Measurements from ENCODE around the gene TMEM151A. TPM values are rescaled to one million over a fixed set of nuclear protein-coding genes. Genes with fewer than 3 reads are reported as not detected.

Gene TMEM151A
- total and polyA plus RNA-seq, 2 of the 4 experiments (the other 2 are of a cell fraction) = 0.03 TPM; not detected in 1

DNA sequence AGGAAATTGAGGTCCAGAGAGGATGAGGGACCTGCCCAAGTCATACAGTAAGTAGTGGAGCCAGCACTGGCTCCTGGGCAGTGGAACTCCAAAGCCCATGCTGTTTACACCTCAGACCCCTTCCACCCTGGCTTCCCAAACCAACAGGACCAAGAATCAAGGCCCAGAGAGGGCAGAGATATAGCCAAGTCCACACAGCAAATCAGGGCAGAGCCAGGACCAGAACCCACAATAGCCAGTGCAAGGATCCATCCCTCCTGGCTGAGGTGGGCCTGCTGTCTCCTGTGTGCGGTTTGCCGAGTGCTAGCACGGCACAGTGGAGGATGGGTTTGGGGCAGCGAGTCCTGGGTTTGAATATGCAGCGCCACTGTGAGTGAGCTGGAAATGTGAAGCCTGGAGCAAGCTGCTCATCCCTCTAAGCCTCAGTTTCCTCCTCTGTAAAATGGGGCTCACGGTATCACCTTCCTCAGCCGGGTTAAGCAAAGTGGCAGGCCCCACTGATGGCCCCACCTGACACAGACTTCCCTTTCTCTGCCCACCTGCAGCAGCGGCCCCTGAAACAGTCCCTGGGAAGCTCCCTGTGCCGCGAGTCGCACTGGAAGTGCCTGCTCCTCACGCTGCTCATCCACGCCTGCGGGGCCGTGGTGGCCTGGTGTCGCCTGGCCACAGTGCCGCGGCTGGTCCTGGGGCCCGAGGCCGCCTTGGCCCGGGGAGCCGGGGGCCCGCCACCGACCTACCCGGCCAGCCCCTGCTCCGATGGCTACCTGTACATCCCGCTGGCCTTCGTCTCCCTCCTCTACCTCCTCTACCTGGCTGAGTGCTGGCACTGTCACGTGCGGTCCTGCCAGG is 2.3 kb downstream of the TMEM151A start:
- ChIA-PET POLR2A (ENCODE audit: unreplicated experiment) (no interaction called here), CTCF (no interaction called here)
- no peak overlapping the region for H2AK9ac ChIP-seq (replicated peaks; ENCODE audit: low read depth, low read length, poor library complexity)
- H3K9me1 ChIP-seq (ENCODE audit: insufficient read depth, low read length) = peaks cover 7% of the 10 kb centered on the region; the same call in 1 of the 2 replicates
- no peak overlapping the region for H4K8ac ChIP-seq (ENCODE audit: low read depth in 2 of 2, low read length in 2 of 2)
- H2AK5ac ChIP-seq (ENCODE audit: low read depth, low read length) = no peak overlapping the region
- in situ Hi-C loops (cut with MboI; ENCODE audit: low sequenced_read_pairs) = no loop called here
- H3K9me3 ChIP-seq (ENCODE audit: control insufficient read depth, insufficient read depth, low read length) = no peaks in the 10 kb centered on the region
- no peak overlapping the region for H4K91ac ChIP-seq (ENCODE audit: insufficient read depth, low read depth, low read length)
- H4K5ac ChIP-seq (ENCODE audit: low read depth, low read length) = no peak overlapping the region
- DNase-seq = no peak
- no peak overlapping the region for H3K4ac ChIP-seq (ENCODE audit: low read depth, low read length)
- no peak overlapping the region for H2BK15ac ChIP-seq (ENCODE audit: low read depth, low read length)
- peaks cover 53% of the 10 kb centered on the region for H3K27me3 ChIP-seq (ENCODE audit: control insufficient read depth, insufficient read depth, low read length)
- no peak overlapping the region for H2BK120ac ChIP-seq (ENCODE audit: low read depth, low read length)
- no peak overlapping the region for H3K4me3 ChIP-seq (ENCODE audit: insufficient read depth, low read depth, low read length)
- H3K9ac ChIP-seq (ENCODE audit: low read depth, low read length) = no peak overlapping the region
- 82% methylated on average over 12 of the region's 30 CpGs; no CpG with 5 or more reads in 1 of the 2 experiments for WGBS, 2 experiments (ENCODE audit: extremely low coverage in 2 of 2, insufficient read length in 1 of 2)
- no peaks in the 10 kb centered on the region for H3K36me3 ChIP-seq (ENCODE audit: control insufficient read depth, insufficient read depth, low read length)
- dilution Hi-C loops (cut with HindIII; ENCODE audit: low sequenced_read_pairs, unreplicated experiment) = no loop called here
- H2BK5ac ChIP-seq (ENCODE audit: low read depth, low read length, poor library complexity, severe bottlenecking) = no peak overlapping the region
- H3K56ac ChIP-seq (ENCODE audit: extremely low read depth, insufficient read depth, low read length) = no peak overlapping the region
- H2AFZ ChIP-seq (replicated peaks; ENCODE audit: low read length, poor library complexity) = no peak overlapping the region
- H2BK20ac ChIP-seq (ENCODE audit: low read depth, low read length) = no peak overlapping the region
- H3K14ac ChIP-seq (replicated peaks; ENCODE audit: low read depth, low read length) = no peak overlapping the region
- H3K27ac ChIP-seq (ENCODE audit: insufficient read depth, low read length) = no peak overlapping the region
- no peak overlapping the region for H3K23ac ChIP-seq (ENCODE audit: low read depth, low read length)
- BruUV-seq (replicated peaks) = no TSS peak
- peaks cover 4% of the 10 kb centered on the region; the same call in 1 of the 2 replicates for H3K4me1 ChIP-seq (ENCODE audit: control insufficient read depth, insufficient read depth, low read length)
- H4K20me1 ChIP-seq (ENCODE audit: insufficient read depth, low read length) = no peaks in the 10 kb centered on the region
- no peak overlapping the region for H3K18ac ChIP-seq (ENCODE audit: low read depth, low read length)
- H3K4me2 ChIP-seq (ENCODE audit: low read depth, low read length) = no peak overlapping the region
- no peaks in the 10 kb centered on the region for H3K79me1 ChIP-seq (ENCODE audit: low read depth in 1 of 2, low read length in 2 of 2)
- ATAC-seq (ENCODE audit: low read depth) = no peak
- intact Hi-C loops (cut with micrococcal nuclease) = no loop called here
- TF ChIP-seq MAFK (IDR thresholded peaks at IDR 0.05; ENCODE audit: low read depth, low read length) (no peak), CEBPB (IDR thresholded peaks at IDR 0.05; ENCODE audit: low read depth, low read length) (no peak), POLR2A (IDR thresholded peaks at IDR 0.05; ENCODE audit: low read depth, low read length) (no peak), RFX5 (IDR thresholded peaks at IDR 0.05; ENCODE audit: low read depth, low read length) (no peak), NFE2L2 (IDR thresholded peaks at IDR 0.05; ENCODE audit: low read depth, low read length) (no peak), MXI1 (IDR thresholded peaks at IDR 0.05; ENCODE audit: borderline replicate concordance, low read depth, low read length) (no peak), CHD1 (IDR thresholded peaks at IDR 0.05; ENCODE audit: low read depth, low read length) (no peak), FOS (IDR thresholded peaks at IDR 0.05; ENCODE audit: low read depth, low read length) (no peak), RAD21 (IDR thresholded peaks at IDR 0.05; ENCODE audit: low read length) (no peak), BHLHE40 (IDR thresholded peaks at IDR 0.05; ENCODE audit: low read depth, low read length) (no peak), RCOR1 (IDR thresholded peaks at IDR 0.05; ENCODE audit: insufficient replicate concordance, low read length) (no peak), SMC3 (IDR thresholded peaks at IDR 0.05; ENCODE audit: low read depth, low read length) (no peak)
- TF ChIP-seq, protein P1, sequence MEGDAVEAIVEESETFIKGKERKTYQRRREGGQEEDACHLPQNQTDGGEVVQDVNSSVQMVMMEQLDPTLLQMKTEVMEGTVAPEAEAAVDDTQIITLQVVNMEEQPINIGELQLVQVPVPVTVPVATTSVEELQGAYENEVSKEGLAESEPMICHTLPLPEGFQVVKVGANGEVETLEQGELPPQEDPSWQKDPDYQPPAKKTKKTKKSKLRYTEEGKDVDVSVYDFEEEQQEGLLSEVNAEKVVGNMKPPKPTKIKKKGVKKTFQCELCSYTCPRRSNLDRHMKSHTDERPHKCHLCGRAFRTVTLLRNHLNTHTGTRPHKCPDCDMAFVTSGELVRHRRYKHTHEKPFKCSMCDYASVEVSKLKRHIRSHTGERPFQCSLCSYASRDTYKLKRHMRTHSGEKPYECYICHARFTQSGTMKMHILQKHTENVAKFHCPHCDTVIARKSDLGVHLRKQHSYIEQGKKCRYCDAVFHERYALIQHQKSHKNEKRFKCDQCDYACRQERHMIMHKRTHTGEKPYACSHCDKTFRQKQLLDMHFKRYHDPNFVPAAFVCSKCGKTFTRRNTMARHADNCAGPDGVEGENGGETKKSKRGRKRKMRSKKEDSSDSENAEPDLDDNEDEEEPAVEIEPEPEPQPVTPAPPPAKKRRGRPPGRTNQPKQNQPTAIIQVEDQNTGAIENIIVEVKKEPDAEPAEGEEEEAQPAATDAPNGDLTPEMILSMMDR (conservative IDR thresholded peaks at IDR 0.05; ENCODE audit: low read depth, low read length) = no peak
- TF ChIP-seq, protein P2, sequence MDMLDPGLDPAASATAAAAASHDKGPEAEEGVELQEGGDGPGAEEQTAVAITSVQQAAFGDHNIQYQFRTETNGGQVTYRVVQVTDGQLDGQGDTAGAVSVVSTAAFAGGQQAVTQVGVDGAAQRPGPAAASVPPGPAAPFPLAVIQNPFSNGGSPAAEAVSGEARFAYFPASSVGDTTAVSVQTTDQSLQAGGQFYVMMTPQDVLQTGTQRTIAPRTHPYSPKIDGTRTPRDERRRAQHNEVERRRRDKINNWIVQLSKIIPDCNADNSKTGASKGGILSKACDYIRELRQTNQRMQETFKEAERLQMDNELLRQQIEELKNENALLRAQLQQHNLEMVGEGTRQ (IDR thresholded peaks at IDR 0.05; ENCODE audit: low read depth, low read length) = no peak
- TF ChIP-seq, protein P3, sequence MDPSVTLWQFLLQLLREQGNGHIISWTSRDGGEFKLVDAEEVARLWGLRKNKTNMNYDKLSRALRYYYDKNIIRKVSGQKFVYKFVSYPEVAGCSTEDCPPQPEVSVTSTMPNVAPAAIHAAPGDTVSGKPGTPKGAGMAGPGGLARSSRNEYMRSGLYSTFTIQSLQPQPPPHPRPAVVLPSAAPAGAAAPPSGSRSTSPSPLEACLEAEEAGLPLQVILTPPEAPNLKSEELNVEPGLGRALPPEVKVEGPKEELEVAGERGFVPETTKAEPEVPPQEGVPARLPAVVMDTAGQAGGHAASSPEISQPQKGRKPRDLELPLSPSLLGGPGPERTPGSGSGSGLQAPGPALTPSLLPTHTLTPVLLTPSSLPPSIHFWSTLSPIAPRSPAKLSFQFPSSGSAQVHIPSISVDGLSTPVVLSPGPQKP (IDR thresholded peaks at IDR 0.05; ENCODE audit: borderline replicate concordance, low read depth, low read length) = no peak

Data from IMR-90 (cell line).